ENCODE data around the gene CXCL9.
A peak's percentile ranks its signal among the peaks of the same experiment; 100 is the strongest.

CXCL9 gene

DNA sequence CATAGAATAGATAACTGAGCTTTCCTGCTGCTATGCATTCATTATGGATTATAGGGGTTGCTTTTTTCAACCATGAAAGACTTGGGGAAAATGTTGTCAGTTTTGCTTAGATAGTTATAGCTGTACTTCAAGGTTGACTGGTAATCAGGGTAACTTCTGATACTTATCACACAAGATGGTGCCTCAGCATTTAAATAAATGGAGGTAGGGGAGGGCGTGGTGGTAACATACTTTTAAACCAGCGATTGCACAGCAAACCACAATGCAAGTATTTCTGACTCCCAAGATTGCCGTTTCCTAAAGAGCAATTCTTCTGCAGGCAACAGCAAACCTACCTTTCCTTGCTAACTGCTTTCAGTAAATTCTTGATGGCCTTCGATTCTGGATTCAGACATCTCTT is 14.7 kb upstream of the CXCL9 start:
- no peak for DNase-seq (ENCODE audit: low spot score)
- TF ChIP-seq, protein P1, sequence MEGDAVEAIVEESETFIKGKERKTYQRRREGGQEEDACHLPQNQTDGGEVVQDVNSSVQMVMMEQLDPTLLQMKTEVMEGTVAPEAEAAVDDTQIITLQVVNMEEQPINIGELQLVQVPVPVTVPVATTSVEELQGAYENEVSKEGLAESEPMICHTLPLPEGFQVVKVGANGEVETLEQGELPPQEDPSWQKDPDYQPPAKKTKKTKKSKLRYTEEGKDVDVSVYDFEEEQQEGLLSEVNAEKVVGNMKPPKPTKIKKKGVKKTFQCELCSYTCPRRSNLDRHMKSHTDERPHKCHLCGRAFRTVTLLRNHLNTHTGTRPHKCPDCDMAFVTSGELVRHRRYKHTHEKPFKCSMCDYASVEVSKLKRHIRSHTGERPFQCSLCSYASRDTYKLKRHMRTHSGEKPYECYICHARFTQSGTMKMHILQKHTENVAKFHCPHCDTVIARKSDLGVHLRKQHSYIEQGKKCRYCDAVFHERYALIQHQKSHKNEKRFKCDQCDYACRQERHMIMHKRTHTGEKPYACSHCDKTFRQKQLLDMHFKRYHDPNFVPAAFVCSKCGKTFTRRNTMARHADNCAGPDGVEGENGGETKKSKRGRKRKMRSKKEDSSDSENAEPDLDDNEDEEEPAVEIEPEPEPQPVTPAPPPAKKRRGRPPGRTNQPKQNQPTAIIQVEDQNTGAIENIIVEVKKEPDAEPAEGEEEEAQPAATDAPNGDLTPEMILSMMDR (IDR thresholded peaks at IDR 0.05; ENCODE audit: extremely low read depth, missing control alignments): no peak

GRCh38 chr4:76017056-76017686 is 9.9 kb upstream of the CXCL9 start:
- TF ChIP-seq, protein P1 (IDR thresholded peaks at IDR 0.05; ENCODE audit: extremely low read depth, missing control alignments): no peak
- DNase-seq (ENCODE audit: low spot score): no peak

- TF ChIP-seq, protein P1 (IDR thresholded peaks at IDR 0.05; ENCODE audit: extremely low read depth, missing control alignments): no peak
- no peak for DNase-seq (ENCODE audit: low spot score)
Measured at GRCh38 chr4:76016393-76016792, 9.1 kb upstream of the CXCL9 start.

GRCh38 chr4:76013540-76013939 is 6.2 kb upstream of the CXCL9 start:
- TF ChIP-seq, protein P1 (IDR thresholded peaks at IDR 0.05; ENCODE audit: extremely low read depth, missing control alignments): no peak
- DNase-seq (ENCODE audit: low spot score): no peak

DNA sequence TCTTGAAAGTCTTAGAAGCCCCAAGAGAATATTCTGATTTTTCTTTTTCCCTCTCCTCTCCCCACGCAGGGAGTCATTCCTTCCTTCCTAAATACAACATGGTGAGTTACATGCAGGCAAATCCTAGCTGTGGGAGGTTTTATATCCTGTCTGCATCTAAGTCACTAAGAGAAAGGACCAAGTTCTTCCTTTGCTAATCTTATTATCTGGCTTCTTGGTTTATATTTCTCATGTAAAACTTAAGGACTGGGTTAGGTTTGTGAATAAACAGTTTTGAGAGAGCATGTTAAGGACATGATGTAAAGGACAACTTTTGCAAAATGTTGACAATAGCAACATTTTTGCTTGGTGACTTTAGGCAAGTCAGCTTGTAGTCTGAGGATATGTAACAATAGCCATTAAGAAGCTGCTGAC is 5.1 kb upstream of the CXCL9 start:
- no peak for DNase-seq (ENCODE audit: low spot score)
- TF ChIP-seq, protein P1 (IDR thresholded peaks at IDR 0.05; ENCODE audit: extremely low read depth, missing control alignments): no peak

- TF ChIP-seq, protein P1 (IDR thresholded peaks at IDR 0.05; ENCODE audit: extremely low read depth, missing control alignments): no peak
- DNase-seq (ENCODE audit: low spot score): peak; percentile 63
Measured at GRCh38 chr4:76011700-76012387, 4.5 kb upstream of the CXCL9 start.

DNA sequence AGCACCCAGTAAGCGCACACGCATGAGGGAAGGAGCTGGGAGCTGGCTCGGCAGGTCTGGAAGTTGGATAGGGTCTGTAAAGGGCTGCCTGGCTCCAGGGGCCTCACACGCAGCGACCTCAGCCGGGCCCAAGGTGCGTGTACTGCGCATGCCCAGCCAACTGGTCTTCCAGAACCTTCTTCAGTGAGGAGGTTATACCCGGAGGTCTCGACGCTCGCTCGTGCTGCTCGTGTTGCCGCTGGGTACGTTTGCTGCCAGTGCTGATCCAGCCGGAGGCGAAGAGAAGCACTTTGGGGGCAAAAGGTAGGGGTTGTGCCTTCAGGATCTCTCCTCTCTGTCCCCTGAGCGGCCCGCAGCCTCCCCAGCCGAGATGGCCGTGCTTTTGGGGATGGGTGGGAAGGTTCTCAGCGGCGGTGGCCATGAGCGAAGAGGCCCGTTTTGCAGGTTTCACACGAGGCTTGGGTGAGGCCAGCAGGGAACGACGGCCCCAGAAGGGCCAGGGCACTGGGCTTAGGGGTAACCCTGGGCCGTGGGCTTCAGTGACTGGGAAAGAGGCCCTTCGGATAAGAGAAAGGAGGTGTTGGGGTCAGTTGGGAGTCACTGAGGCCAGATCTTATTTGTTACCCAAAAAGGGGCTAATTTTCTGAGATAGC is 3.8 kb upstream of the CXCL9 start:
- TF ChIP-seq, protein P1 (IDR thresholded peaks at IDR 0.05; ENCODE audit: extremely low read depth, missing control alignments): no peak
- no peak for DNase-seq (ENCODE audit: low spot score)

Measured in GM20000 (cell line).